Stimulated activated CD4-positive, alpha-beta T cell treated with anti-CD3 and anti-CD28 coated beads, TNF-alpha, amount 100 ng/mL, for 4 hours (primary cell): ENCODE data around the gene STS.
"Not testable (repeated sequence)": the region's sequence is repeated elsewhere in the genome, so short reads cannot be mapped to it uniquely, and the experiment has no call there.

Experiments used
- DNase-seq, 3 experiments: peaks; one replicate each; pipeline ENCODE4 v3.0.0-alpha.2; 2020; ENCODE audit warnings: low read depth in 3 of 3

STS gene

GRCh38 chrX:7139202-7140081 lies 8.1 kb upstream of the STS start:
- no peak for DNase-seq

DNA sequence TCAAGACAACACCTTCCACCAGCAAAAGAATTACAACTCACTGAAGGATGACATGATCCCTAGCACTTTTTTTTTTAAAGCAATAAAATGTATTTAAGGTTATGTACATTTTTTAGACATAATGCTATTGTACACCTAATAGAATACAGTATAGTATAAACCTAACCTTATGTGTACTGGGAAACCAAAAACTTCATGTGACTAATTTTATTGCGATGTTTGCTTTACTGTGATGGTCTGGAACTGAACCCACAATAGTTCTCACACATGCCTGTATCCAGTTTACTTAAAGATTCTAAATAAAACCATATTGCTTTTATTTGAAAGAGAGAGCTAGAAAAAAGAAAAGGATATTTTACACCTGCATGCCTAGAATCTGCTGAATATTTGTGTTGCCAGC lies 4.4 kb upstream of the STS start:
- no peak for DNase-seq

- no peak for DNase-seq
Observed at GRCh38 chrX:7143941-7144525, 3.5 kb upstream of the STS start.

DNA sequence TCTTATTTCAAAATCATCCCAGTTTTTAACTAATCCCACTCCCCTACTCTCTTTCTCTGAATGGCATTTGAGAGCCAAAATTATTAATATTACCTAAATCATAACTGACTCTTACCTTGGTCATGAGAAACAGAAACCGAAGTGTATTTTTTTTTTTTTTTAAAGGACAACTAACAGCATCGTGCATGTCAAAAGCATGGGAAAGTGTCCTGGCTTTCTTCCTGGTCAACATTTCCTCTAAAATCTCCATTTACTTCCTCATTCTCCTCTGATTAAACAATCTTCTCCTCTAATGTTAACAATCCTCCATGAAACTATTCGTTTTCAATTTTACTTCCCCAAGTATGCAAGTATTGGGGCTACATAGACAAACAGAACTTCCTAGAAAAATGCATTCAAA lies 2.1 kb upstream of the STS start:
- no peak for DNase-seq

GRCh38 chrX:7146020-7146702 lies 1.4 kb upstream of the STS start:
- no peak for DNase-seq

- no peak for DNase-seq
Observed at GRCh38 chrX:7146703-7147412, 654 bp upstream of the STS start.

DNA sequence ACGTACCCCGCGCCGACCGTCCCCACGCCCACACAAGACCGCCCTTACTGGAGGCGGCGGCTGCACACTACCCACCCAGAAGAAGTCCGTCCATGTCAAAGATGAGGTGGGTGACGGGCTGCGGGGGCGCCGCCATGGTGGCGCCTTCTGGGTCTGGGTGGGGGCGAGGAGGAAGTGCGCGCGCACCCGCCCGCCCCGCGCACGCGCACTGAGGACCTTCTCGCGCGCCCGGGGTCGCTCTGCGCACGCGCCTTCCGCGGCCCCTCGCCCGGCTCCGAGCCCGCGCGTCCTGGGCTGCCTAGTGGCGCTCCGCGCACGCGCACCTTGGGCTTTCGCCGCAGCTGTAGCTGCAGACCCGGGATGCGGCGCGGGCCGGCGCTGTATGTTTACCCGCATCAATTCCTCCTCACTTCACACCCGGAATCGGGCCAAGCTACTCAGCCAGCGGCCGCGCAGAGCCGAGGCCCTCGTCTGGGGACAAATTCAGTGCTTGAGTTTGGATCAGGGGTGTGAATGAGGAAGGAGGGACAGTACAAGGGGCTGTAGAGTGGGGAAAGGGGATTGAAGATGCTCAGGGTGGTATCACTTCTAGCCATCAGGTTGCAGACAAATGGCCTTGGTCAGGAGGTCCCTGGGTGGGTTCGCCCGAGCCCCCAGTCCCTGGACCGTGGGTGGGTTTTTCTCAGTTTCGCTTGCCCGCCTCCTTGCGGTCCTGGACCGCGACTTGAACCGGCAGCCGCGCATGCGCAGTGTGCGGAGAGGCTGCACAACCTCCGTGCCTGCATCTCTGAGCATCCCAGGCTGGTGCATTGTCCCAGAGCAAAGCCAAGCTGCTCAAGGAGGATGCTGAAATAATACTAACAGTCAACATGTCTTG lies 704 bp downstream of the STS start, which contains the start of gene PUDP:
PUDP (minus strand) TSS at position 176 of the 877 bp plus-strand sequence; CDS start at position 136, 40 bp downstream.
- DNase-seq = peak; percentile 60 to 69 (median 69)

DNA sequence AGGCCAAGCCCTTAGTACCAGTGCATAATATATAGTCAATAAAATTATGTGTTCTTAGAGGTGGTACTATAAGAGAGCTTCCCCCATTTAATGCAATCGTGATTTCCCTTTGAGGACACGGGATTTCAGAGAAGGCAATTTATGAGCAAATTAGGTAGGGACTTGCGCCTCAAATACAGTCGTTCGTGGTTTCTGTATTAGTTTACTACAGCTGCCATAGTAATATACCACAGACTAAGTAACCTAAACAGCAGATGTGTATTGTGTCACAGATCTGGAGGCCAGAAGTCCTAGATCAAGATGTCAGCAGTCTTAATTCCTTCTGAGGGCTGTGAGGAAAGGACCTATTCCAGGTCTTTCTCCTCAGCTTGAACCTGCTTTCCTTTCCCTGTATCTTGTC lies 1.9 kb downstream of the STS start:
- DNase-seq = no peak

DNA sequence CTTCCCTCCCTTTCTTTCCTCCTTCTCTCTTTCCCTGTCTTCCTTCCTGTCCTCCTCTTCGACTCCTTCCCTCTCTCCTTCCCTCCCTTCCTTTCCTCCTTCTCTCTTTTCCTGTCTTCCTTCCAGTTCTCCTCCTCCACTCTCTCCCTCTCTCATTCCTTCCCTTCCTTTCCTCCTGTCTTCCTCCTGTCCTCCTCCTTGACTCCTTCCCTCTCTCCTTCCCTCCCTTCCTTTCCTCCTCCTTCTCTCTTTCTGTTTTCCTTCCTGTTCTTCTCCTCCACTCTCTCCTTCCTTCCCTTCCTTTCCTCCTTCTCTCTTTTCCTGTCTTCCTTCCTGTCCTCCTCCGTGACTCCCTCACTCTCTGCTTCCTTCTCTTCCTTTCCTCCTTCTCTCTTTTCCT lies 5.7 kb downstream of the STS start:
- DNase-seq = no peak

GRCh38 chrX:7154041-7154597 lies 6.6 kb downstream of the STS start:
- no peak for DNase-seq

- DNase-seq = no peak
Observed at GRCh38 chrX:7155163-7155562, 7.7 kb downstream of the STS start.

- no peak for DNase-seq
Observed at GRCh38 chrX:7156879-7157278, 9.4 kb downstream of the STS start.

DNA sequence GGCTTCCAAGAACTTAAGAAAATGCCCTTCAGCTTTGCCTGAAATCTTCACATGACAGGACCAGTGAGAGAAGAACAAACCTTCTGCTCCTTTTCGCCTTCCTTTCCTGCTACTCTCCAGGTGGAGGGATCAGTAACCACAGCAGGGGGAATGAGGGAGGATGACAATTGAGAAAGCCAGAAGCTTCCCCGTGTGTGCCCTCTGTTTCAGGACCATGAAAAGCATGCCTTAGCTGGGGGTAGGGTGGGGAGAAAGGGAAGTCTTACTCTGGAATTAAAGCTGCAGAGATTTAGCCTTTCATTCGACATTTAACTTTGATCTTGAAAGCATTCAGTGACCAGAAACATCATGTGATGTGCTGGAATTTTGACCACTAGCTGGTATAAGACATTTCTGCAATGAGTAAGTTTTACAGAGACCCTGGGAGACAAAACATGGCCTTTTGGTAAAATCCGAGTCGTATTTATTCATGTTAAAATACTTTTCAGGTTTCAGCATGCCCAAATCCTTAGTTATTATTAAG lies 11.0 kb downstream of the STS start:
- DNase-seq = no peak

DNA sequence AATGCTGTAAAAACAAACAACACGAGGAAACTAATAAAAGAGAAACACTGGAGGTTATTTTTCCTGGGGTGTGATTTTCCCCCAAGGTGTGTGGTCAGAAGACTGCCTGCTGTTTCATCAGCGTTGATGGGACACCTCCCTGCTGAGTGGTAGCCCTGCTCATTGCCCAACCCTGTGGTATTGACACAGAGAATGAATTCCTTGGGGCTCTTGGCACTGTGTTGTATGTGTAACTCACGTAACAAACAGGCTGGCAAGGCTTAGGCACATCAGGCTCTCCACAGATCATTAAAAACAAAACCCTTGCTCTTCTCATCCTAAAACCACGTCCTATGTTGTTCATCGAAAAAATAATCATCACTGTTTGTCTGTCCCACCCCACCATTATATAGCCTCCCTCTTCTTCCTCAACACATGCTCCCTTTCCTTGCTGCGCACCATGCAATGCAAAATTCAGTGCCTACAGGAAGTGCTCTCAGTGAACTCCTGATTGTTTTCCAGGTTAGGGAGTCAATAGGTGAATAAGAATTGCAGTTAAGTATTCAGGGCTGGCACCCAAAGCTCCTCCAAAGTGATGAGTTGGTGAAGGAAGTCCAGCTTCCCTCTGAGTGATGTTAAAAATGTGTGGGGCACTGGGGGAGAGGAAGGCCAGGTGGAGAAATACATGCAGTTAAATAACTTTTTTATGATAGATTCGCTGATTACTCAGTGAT lies 11.8 kb downstream of the STS start:
- no peak for DNase-seq

GRCh38 chrX:7163146-7163677 lies 15.7 kb downstream of the STS start:
- no peak for DNase-seq

DNA sequence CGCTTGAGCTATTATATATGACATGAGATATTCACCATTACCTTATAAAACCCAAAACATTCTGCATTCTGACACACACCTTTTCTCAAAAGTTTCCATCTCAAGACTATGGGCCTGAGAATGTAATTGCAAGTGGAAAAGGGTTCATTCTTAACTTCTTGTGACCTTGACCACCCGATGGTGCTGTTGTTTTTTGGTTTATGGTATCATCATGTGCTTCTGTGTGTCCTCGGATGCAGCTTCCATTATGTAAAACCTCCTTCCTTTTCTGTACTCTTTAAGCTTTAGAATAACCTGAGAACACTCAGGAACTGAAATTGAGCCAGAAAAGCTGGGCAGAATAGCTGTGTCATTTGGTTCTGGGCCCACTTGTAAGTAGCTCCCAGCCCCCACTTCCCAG lies 16.7 kb downstream of the STS start:
- DNase-seq = no peak

GRCh38 chrX:7168371-7168770 lies 20.9 kb downstream of the STS start:
- no peak for DNase-seq

DNA sequence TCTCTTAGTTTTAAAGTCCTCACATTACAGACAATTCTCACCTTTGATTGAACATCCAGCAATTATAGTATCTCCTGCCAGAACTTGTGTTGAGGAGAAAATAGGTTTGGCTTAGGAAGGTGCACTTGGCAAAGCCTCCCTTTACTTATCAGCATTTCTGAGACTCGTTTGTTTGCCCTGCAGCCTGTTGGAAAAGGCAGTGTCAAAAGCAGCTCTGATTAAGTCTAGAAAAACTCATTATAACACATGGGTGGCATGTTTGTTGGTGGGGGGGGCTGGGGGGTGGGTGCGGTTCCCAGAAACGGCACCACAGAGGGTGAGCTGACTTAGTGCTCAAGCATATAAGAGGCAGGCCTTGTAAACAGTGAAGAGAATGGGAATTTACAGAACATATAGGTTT lies 22.1 kb downstream of the STS start:
- no peak for DNase-seq

- DNase-seq = no peak
Observed at GRCh38 chrX:7170898-7171297, 23.4 kb downstream of the STS start.

GRCh38 chrX:7178859-7179258 lies 31.3 kb downstream of the STS start:
- not testable (repeated sequence) for DNase-seq
